Mesendoderm (in vitro differentiated cells): Measurements from ENCODE around the gene LRIT1.

Source experiments
- DNase-seq: peaks from one replicate; pipeline ENCODE4 v3.0.0; 2013
- H2AK5ac ChIP-seq: 2 replicates; pipeline ENCODE4 v1.6.1; 2013; ENCODE audit warnings: low read length, inconsistent platforms
- H2BK120ac ChIP-seq: 2 replicates; pipeline ENCODE4 v1.6.1; 2013; ENCODE audit warnings: low read depth, mild to moderate bottlenecking, low read length, moderate library complexity, mixed read lengths
- H2BK15ac ChIP-seq: replicated peaks from 2 replicates; pipeline ENCODE4 v1.6.1; 2013; ENCODE audit warnings: low read depth, mild to moderate bottlenecking, moderate library complexity
- H2BK5ac ChIP-seq: 2 replicates; pipeline ENCODE4 v1.6.1; 2013; ENCODE audit warnings: low read length, inconsistent platforms
- H3K18ac ChIP-seq: 2 replicates; pipeline ENCODE4 v1.6.1; 2013; ENCODE audit warnings: mild to moderate bottlenecking, low read length, mixed read lengths
- H3K23ac ChIP-seq: one replicate; pipeline ENCODE4 v1.6.1; 2013; ENCODE audit warnings: low read length
- H3K27ac ChIP-seq: 2 replicates; pipeline ENCODE4 v1.5.1; 2013; ENCODE audit warnings: low read depth, mild to moderate bottlenecking, inconsistent platforms, low read length, moderate library complexity
- H3K27me3 ChIP-seq: 2 replicates; pipeline ENCODE4 v1.6.1; 2013; ENCODE audit warnings: low read length, control low read depth, mild to moderate bottlenecking, inconsistent platforms; ENCODE audit not compliant: insufficient read depth, poor library complexity
- H3K36me3 ChIP-seq: 2 replicates; pipeline ENCODE4 v1.6.1; 2013; ENCODE audit warnings: low read length, inconsistent platforms; ENCODE audit not compliant: control insufficient read depth, insufficient read depth
- H3K4ac ChIP-seq: one replicate; pipeline ENCODE4 v1.6.1; 2013; ENCODE audit warnings: low read depth, mild to moderate bottlenecking, low read length, moderate library complexity
- H3K4me1 ChIP-seq: 2 replicates; pipeline ENCODE4 v1.6.1; 2013; ENCODE audit warnings: low read depth, low read length, inconsistent platforms; ENCODE audit not compliant: control insufficient read depth
- H3K4me2 ChIP-seq: 2 replicates; pipeline ENCODE4 v1.6.1; 2013; ENCODE audit warnings: low read length
- H3K4me3 ChIP-seq: 2 replicates; pipeline ENCODE4 v1.5.1; 2013; ENCODE audit warnings: mild to moderate bottlenecking, low read length
- H3K56ac ChIP-seq: one replicate; pipeline ENCODE4 v1.6.1; 2013; ENCODE audit warnings: low read length
- H3K79me1 ChIP-seq: 2 replicates; pipeline ENCODE4 v1.6.1; 2013; ENCODE audit warnings: low read length, inconsistent platforms
- H3K79me2 ChIP-seq: 2 replicates; pipeline ENCODE4 v1.6.1; 2013; ENCODE audit warnings: mild to moderate bottlenecking, low read length; ENCODE audit not compliant: control insufficient read depth, insufficient read depth
- H3K9ac ChIP-seq: 2 replicates; pipeline ENCODE4 v1.6.1; 2013; ENCODE audit warnings: low read length, inconsistent platforms
- H4K5ac ChIP-seq: one replicate; pipeline ENCODE4 v1.6.1; 2013; ENCODE audit warnings: low read length
- H4K8ac ChIP-seq: one replicate; pipeline ENCODE4 v1.6.1; 2013; ENCODE audit warnings: low read depth, mild to moderate bottlenecking, control low read depth, low read length, moderate library complexity
- WGBS: extraction: QIAGEN DNeasy Blood & Tissue Kit; methylation state at CpG from one replicate; pipeline ENCODE4 v1.1.7; 2013; ENCODE audit warnings: low lambda C conversion rate, missing lambda C conversion rate; ENCODE audit not compliant: insufficient coverage; ENCODE audit errors: extremely low coverage; 5-methylcytosine and 5-hydroxymethylcytosine counted together

LRIT1 gene

DNA sequence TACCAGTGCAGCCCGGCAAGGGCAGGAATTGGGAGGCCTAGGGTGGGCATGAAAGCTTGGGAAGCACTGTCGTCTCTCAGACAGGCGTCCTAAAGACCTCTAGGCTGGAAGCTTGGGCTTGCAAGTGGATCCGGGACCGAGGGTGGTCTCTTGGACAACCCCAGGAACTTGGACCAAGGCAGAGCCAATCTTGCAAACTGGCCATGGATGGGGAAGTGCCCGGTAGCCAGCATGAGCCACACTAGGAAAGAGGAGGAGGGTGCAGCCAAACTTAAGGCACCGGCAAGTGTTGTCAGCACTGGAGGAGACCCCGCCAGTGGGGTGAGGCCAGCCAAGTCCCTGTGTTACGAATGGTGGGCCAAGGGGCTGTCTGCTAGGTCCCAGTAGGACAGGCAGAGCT lies 24.5 kb downstream of the LRIT1 start:
- H4K8ac ChIP-seq, result no peak overlapping the region
- no peaks in the 10 kb centered on the region for H3K36me3 ChIP-seq
- no peak overlapping the region for H3K4me3 ChIP-seq
- H2BK120ac ChIP-seq, result no peak overlapping the region
- no peak overlapping the region for H2BK15ac ChIP-seq
- H3K79me2 ChIP-seq, result no peaks in the 10 kb centered on the region
- no peak overlapping the region for H2AK5ac ChIP-seq
- H4K5ac ChIP-seq, result no peak overlapping the region
- DNase-seq, result no peak
- H3K18ac ChIP-seq, result no peak overlapping the region
- H3K27ac ChIP-seq, result no peak overlapping the region
- H3K4ac ChIP-seq, result no peak overlapping the region
- H3K23ac ChIP-seq, result no peak overlapping the region
- WGBS, result no CpG with 5 or more reads among the region's 9 CpGs
- no peaks in the 10 kb centered on the region for H3K27me3 ChIP-seq
- H3K9ac ChIP-seq, result no peak overlapping the region
- no peaks in the 10 kb centered on the region for H3K4me1 ChIP-seq
- H3K79me1 ChIP-seq, result no peaks in the 10 kb centered on the region
- no peak overlapping the region for H2BK5ac ChIP-seq
- no peak overlapping the region for H3K56ac ChIP-seq
- no peak overlapping the region for H3K4me2 ChIP-seq

DNA sequence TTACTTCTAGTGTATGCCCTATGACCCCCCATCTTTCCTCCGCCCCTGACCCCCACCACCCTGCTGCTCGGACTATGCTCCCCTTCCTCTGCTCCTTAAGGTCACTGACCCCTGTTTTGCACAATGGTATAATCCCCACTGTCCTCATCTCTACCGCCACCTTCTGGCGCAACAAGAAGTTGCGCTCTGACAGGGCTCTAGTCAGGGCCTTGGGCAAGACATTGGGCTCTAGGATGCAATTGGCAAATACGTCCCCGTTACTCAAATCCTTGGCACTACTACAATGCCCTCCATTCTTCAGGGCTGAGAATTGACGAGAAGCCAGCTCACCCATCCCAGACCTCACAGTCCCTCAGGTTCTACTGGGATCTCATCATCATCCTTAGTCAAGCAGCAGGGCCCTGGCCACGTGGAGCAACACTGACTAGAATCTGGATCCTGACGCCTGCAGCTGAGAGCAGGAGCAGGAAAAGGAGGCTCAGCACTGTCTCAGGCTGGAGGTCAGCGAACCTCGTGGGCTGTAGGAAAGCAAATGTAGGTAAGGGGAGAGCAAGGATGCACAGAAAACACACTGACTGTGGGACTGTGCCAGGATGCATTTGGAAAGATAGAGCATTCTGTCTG lies 26.6 kb downstream of the LRIT1 start:
- Histone ChIP-seq H3K79me1 (no peaks in the 10 kb centered on the region), H2BK5ac (no peak overlapping the region), H3K4me2 (no peak overlapping the region), H3K56ac (no peak overlapping the region), H2BK15ac (no peak overlapping the region), H4K5ac (no peak overlapping the region), H3K36me3 (no peaks in the 10 kb centered on the region), H2BK120ac (no peak overlapping the region), H3K27ac (no peak overlapping the region), H3K4ac (no peak overlapping the region), H2AK5ac (no peak overlapping the region), H3K79me2 (no peaks in the 10 kb centered on the region), H3K23ac (no peak overlapping the region), H4K8ac (no peak overlapping the region), H3K9ac (no peak overlapping the region), H3K4me1 (no peaks in the 10 kb centered on the region), H3K18ac (no peak overlapping the region), H3K4me3 (no peak overlapping the region), H3K27me3 (no peaks in the 10 kb centered on the region)
- peak; percentile 82 for DNase-seq
- WGBS, result no CpG with 5 or more reads among the region's 12 CpGs

DNA sequence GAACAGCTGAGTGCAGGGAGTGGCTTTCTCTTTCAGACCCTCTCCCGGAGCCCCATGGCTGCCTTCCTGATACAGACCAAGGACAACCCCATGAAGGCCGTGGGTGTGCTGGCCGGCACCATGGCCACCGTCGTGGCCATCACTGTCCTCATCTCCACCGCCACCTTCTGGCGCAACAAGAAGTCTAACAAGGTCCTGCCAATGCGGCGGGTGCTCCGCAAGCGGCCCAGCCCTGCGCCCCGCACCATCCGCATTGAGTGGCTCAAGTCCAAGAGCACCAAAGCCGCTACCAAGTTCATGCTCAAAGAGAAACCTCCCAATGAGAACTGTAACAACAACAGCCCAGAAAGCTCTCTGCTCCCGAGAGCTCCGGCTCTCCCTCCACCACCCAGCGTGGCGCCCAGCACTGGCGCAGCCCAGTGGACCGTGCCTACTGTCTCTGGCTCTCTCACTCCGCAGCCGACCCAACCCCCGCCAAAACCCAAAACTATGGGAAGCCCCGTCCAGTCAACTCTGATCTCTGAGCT lies 27.2 kb downstream of the LRIT1 start:
- Histone ChIP-seq H3K36me3 (no peaks in the 10 kb centered on the region), H3K56ac (no peak overlapping the region), H3K79me2 (no peaks in the 10 kb centered on the region), H3K23ac (no peak overlapping the region), H3K4ac (no peak overlapping the region), H2BK120ac (no peak overlapping the region), H4K8ac (no peak overlapping the region), H3K18ac (no peak overlapping the region), H3K27ac (no peak overlapping the region), H3K4me3 (no peak overlapping the region), H3K27me3 (no peaks in the 10 kb centered on the region), H2AK5ac (no peak overlapping the region), H3K9ac (no peak overlapping the region), H3K79me1 (no peaks in the 10 kb centered on the region), H2BK5ac (no peak overlapping the region), H4K5ac (no peak overlapping the region), H3K4me1 (no peaks in the 10 kb centered on the region), H2BK15ac (no peak overlapping the region), H3K4me2 (no peak overlapping the region)
- WGBS, result no CpG with 5 or more reads among the region's 25 CpGs
- DNase-seq, result no peak

DNA sequence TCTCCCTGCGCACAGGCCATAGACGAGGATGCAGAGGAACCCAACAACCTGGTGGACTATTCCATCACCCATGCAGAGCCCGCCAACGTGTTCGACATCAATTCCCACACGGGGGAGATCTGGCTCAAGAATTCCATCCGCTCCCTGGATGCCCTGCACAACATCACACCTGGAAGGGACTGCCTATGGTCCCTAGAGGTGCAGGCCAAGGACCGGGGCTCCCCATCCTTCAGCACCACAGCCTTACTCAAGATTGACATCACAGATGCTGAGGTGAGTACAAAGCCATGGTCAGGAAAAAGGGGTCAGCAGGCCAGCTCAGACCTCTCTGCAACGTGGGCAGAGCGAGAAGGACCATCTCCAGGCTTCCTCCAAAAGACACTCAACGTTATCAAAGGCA lies 28.3 kb downstream of the LRIT1 start:
- H3K79me2 ChIP-seq, result no peaks in the 10 kb centered on the region
- no peaks in the 10 kb centered on the region for H3K27me3 ChIP-seq
- H4K8ac ChIP-seq, result no peak overlapping the region
- no peak overlapping the region for H2BK5ac ChIP-seq
- H4K5ac ChIP-seq, result no peak overlapping the region
- no peak overlapping the region for H3K23ac ChIP-seq
- no peaks in the 10 kb centered on the region for H3K4me1 ChIP-seq
- WGBS, result no CpG with 5 or more reads among the region's 11 CpGs
- H3K36me3 ChIP-seq, result no peaks in the 10 kb centered on the region
- no peak overlapping the region for H3K27ac ChIP-seq
- DNase-seq, result no peak
- H2AK5ac ChIP-seq, result no peak overlapping the region
- no peak overlapping the region for H3K4me3 ChIP-seq
- H3K9ac ChIP-seq, result no peak overlapping the region
- H3K18ac ChIP-seq, result no peak overlapping the region
- H3K4ac ChIP-seq, result no peak overlapping the region
- H3K79me1 ChIP-seq, result no peaks in the 10 kb centered on the region
- no peak overlapping the region for H2BK120ac ChIP-seq
- H3K56ac ChIP-seq, result no peak overlapping the region
- no peak overlapping the region for H3K4me2 ChIP-seq
- no peak overlapping the region for H2BK15ac ChIP-seq

DNA sequence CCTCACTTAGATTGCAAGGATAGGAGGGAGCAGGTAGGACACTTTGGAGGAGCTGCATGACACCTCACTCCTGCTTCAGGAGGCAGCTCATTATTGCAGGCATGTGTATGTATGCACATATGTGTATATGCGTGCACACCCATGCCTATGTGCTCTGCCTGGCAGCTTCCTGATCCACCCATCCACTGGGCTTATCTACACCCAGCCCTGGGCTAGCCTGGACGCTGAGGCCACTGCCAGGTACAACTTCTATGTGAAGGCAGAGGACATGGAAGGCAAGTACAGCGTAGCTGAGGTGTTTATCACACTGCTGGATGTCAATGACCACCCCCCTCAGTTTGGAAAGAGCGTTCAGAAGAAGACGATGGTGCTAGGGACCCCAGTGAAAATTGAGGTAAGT lies 29.3 kb downstream of the LRIT1 start:
- H3K79me1 ChIP-seq, result no peaks in the 10 kb centered on the region
- no peak overlapping the region for H2BK5ac ChIP-seq
- no peak overlapping the region for H3K4ac ChIP-seq
- no peak overlapping the region for H3K56ac ChIP-seq
- H3K27ac ChIP-seq, result no peak overlapping the region
- no peak overlapping the region for H3K18ac ChIP-seq
- H3K23ac ChIP-seq, result no peak overlapping the region
- no peaks in the 10 kb centered on the region for H3K79me2 ChIP-seq
- H4K8ac ChIP-seq, result no peak overlapping the region
- no peak for DNase-seq
- no peak overlapping the region for H4K5ac ChIP-seq
- no peak overlapping the region for H3K4me3 ChIP-seq
- H2AK5ac ChIP-seq, result no peak overlapping the region
- H3K4me1 ChIP-seq, result no peaks in the 10 kb centered on the region
- no peak overlapping the region for H2BK15ac ChIP-seq
- WGBS, result no CpG with 5 or more reads among the region's 5 CpGs
- no peak overlapping the region for H3K9ac ChIP-seq
- H3K4me2 ChIP-seq, result no peak overlapping the region
- no peaks in the 10 kb centered on the region for H3K27me3 ChIP-seq
- no peak overlapping the region for H2BK120ac ChIP-seq
- H3K36me3 ChIP-seq, result no peaks in the 10 kb centered on the region

DNA sequence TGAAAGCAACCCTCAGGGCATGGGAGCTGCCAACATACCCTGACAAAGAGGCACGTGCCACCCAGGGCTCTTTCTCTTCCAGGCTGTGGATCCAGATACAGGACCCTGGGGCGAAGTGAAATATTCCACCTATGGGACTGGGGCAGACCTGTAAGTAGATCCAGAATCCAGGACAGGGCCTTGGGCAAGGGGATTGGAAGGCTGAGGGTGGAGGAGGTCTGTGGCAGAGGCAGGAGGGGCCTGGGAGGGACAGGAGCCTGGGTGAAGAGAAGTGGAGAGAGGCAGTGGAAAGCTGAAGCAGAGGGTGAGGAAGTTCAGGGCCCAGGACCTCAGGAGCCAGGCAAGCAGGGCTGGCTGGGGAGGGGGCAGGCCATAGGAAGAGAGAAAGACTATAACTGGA lies 29.8 kb downstream of the LRIT1 start:
- Histone ChIP-seq H3K9ac (no peak overlapping the region), H3K36me3 (no peaks in the 10 kb centered on the region), H4K8ac (no peak overlapping the region), H3K4ac (no peak overlapping the region), H2BK120ac (no peak overlapping the region), H3K56ac (no peak overlapping the region), H3K4me2 (no peak overlapping the region), H3K79me2 (no peaks in the 10 kb centered on the region), H3K4me1 (no peaks in the 10 kb centered on the region), H3K23ac (peak overlapping the region; percentile 35), H4K5ac (no peak overlapping the region), H3K79me1 (no peaks in the 10 kb centered on the region), H3K27ac (no peak overlapping the region), H3K4me3 (no peak overlapping the region), H2BK5ac (no peak overlapping the region), H3K18ac (no peak overlapping the region), H3K27me3 (no peaks in the 10 kb centered on the region), H2AK5ac (no peak overlapping the region), H2BK15ac (no peak overlapping the region)
- no CpG with 5 or more reads among the region's 2 CpGs for WGBS
- DNase-seq, result no peak
